Subcutaneous adipose tissue (tissue), 4 donors: ENCODE data around the gene ADGRL3. TPM values are rescaled to one million over a fixed set of nuclear protein-coding genes. Genes with fewer than 3 reads are reported as not detected.

Source experiments
- total RNA-seq, 4 donors: library from RNA; depleted of rRNA; stranded (reverse); fragments of >200 nt; gene quantifications; one replicate each; pipeline ENCODE4 v1.1.0, GENCODE V29; 2016
- TF ChIP-seq, protein P1 (sequence below): fragments of 450-650 bp; IDR thresholded peaks from one replicate; pipeline ENCODE4 v1.5.1; 2016; ENCODE audit warnings: low read depth, mild to moderate bottlenecking, control low read depth, antibody characterized with exemption, moderate library complexity

ADGRL3 gene
- total RNA-seq, 4 donors from 2014 or later, result 6.3 to 12.2 (median 9.2) TPM

DNA sequence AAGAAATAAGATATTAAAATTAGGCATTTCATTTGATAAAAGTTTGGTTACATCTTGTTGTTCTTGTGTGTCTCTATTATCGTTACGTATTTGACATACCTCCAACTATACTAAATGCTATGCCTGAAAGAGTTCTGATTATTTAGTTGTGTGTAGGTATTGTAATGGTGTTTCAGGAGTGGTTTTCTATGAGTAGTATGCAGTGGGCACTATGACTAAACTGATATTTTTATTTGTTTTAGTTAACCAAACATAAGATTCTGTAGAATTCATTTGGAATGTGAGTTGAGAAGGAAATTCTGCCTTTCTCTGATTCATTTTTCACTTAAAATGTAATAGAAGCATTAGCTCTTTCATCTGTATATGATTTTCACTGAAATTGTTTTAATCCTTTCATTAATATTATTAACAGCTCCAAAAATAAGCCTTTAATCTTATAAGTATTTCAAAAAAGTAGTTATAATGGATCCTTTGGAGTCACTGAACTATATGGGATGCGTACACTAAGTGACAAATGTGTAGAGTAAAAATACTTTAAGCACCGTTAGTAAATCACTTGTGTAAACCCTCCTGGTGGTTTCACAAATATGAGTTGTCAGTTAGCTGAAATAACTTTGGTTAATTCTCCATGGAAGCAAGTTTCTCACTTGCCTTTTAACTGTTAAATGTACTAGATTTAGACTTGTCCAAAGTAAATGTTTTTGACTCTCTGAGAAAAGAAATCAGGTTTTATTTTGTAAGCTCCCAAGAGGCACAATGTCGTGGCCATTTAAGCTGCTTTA lies 388.7 kb downstream of the ADGRL3 start:
- TF ChIP-seq, protein P1, sequence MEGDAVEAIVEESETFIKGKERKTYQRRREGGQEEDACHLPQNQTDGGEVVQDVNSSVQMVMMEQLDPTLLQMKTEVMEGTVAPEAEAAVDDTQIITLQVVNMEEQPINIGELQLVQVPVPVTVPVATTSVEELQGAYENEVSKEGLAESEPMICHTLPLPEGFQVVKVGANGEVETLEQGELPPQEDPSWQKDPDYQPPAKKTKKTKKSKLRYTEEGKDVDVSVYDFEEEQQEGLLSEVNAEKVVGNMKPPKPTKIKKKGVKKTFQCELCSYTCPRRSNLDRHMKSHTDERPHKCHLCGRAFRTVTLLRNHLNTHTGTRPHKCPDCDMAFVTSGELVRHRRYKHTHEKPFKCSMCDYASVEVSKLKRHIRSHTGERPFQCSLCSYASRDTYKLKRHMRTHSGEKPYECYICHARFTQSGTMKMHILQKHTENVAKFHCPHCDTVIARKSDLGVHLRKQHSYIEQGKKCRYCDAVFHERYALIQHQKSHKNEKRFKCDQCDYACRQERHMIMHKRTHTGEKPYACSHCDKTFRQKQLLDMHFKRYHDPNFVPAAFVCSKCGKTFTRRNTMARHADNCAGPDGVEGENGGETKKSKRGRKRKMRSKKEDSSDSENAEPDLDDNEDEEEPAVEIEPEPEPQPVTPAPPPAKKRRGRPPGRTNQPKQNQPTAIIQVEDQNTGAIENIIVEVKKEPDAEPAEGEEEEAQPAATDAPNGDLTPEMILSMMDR, result no peak

DNA sequence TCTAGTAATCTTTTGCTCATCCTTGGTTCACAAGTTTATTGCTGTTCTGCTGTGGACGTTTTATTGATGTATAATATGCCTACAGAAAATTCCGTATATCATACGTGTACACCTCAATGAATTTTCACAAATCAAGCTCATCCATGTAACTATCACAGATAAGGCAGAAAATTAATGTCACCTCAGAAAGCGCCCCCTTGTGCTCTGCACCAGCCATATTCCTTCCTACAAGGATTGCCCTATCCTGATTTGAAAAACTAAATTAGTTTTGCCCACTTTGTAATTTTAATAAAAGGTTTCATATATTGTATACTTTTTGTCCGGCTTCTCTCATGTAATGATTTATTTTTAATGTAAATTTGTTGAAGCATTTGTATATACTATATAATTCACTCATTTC lies 390.8 kb downstream of the ADGRL3 start:
- TF ChIP-seq, protein P1, result no peak

DNA sequence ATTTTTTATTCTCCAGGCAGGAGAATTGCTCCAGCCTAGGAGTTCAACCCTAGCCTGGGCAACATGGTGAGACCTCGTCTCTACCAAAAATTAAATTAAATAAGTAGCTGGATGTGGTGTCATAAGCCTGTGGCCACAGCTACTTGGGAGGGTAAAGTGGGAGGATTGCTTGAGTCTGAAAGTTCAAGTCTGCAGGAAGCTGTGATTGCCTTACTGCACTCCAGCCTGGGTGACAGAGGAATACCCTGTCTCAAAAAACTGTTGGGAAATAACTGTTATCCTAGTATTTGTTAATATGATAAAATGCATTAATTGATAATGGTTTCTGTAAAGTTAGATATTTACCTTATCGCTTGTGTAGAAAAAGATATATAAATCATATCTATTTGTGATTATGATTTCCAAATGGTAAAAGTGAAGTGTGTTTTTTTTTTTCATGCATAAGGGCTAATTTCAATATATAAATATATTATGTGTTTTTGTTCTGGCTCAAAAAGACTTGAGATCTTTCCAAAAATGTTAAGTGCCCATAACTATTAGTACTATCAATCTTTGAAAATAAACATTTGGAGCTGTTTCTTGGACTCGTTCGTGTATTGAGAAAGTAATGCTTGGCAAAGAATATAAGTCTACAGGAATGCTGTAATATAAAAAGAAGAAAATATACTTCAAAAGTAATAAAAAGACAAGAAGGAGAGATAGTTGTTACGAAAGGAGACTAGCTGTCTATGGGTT lies 396.6 kb downstream of the ADGRL3 start:
- TF ChIP-seq, protein P1, result no peak

DNA sequence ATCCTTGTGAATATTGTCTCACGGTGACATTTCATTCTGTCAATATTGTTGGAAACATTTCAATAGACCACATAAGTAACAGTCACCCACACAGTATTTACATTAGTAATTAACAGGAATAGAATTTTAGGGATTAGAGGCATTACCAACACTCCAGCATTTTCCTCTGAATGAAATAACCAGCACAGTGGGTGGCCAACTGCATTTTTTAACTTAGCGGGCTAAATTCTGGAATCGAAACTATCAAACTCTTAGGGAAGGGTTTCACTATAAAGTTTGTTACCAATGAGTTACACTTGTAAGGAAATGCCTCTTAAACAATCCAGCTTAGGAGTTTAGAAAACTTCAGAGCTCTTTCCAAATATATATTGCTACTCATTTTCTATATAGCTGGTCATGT lies 403.0 kb downstream of the ADGRL3 start:
- TF ChIP-seq, protein P1, result no peak

DNA sequence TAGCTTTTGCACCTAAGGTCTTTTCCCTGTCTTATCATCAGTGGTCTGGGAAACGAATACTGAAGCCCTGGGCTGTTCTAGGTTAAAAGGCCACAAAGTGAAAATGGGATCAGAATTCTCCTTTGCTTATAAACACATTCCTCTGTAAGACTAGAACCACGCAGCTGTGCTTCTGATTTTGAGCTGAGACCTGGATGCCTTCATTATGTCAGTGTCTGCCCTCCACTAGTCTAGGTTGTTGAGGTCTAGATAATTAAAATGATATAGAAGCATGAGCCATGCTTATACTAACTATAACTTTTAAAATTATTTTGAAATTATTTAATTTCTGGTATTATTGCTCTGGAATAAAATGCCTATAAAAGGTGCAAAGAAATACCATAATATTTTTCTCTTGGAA lies 403.9 kb downstream of the ADGRL3 start:
- TF ChIP-seq, protein P1, result no peak

DNA sequence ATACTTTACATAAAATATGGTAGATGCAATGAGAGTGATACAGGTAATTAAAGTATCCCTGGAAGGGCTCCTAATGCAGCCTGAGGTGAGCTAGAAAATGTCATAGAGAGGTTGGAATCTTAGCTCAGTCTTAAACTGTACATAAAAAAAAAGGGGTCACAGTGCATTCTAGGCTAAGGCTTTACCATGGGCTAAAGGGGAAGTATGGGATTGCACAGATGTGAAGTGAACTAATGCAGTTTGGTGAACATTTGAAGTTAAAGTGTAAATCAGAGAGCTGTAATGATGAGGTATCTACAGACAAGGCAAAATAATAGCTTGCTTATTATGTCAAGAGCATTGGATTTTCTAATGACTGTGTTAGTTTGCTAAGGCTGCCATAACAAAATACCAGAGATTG lies 405.9 kb downstream of the ADGRL3 start:
- TF ChIP-seq, protein P1, result no peak

DNA sequence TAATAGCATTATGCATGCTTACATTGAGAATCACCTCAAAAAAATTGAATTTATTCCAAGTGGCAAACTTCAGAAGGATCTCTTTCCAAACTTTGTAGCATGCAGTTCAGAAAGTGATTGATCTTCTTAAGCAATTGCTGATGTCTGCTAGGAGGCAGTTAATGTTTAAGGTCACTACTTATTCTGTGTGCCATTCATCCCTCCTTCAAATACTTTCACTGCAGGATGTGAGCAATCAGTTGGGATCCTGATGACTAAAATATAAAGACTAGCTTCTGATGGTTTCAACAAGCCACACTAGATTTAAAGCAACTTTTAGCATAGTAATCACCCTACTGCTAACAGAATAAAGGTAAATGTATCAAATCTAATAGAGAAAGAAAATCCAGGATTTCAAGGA lies 414.1 kb downstream of the ADGRL3 start:
- TF ChIP-seq, protein P1, result no peak
